NK-92 treated with Interleukin-12 subunit alpha and Interleukin-12 subunit beta, amount 100 ng/mL, for 24 hours (cell line): ENCODE data around the gene CD248.
A peak's percentile ranks its signal among the peaks of the same experiment; 100 is the strongest.
"Not testable (repeated sequence)": the region's sequence is repeated elsewhere in the genome, so short reads cannot be mapped to it uniquely, and the experiment has no call there.

Experiments used
- DNase-seq: peaks from one replicate; lab custom pipeline; 2025; lab: John Stamatoyannopoulos, UW

Gene CD248

DNA sequence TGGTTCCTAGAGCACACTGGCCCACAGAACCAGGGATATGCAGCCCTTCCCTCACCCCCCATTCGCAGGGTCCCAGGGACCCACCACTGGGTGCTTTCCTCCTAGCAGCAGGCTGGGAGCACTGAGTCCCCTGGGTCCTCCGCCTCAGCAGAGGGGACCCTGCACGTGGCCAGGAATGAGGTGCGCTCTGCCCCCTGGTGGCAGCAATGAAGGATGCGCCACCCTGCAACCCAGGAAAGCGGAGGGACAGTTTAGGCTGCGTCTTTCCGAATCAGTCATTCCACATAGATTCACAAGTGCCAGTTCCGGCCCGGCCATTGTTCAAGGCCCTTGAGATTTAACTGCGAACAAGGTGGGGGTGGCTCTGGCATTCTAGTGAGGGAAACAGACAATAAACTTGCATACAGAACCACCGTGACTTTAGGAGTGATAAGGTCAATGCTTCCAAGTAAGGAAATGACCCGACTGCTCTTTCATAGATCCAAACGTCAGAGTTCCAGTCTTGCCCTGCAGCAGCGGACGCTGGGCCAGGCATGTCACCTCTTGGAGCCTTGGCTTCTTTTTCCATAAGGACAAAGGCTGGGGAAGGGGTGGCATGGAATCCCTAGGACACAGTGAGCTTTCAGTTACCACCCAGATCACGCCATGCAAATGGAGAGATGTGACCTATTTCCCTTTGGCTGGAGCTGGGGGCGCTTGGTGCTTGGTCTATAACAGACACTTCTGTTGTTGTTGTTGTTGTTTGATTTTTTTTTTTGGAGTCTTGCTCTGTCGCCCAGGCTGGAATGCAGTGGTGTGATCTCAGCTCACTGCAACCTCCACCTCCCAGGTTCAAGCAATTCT is 11.7 kb upstream of the CD248 start:
- DNase-seq = peak; percentile 66

GRCh38 chr11:66328031-66328301 is 11.1 kb upstream of the CD248 start:
- DNase-seq = peak; percentile 68

DNA sequence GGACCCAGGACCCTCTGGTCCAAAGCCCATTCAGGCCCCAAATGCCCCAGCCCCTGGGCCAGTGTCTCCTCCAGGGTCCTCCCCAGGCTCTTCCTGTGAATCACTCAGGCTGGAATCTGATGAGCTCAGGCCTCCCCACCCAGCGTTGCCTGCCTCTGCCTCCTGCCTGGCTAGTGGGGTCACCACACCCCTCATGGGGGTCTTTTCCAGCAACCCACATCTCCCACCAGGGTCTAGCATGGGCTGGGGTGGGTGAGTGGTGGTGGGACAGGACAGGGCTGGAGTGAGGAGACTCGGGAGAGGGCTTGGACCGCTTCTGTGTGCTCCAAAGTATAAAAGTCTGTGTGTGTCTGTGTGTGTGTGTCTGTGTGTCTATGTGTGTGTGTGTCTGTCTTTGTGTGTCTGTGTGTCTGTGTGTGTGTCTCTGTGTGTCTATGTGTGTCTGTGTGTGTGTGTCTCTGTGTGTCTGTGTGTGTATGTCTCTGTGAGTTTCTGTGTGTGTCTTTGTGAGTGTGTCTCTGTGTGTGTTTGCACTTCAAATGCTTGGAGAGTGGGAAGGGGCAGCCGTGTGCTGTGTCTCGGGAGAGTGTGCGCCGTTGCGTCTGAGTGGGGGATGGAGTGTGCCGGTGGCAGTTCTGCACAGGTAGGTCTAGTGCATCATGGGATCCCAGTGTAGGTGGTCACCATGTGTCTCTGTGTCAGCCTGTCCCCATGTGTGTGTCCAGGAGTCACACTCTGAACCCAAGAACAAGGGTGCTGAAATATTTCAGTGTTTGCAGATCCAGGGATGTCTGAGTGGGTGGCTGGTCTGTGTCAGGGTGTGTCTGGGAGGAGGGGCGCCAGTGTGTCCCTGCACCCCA is 10.6 kb upstream of the CD248 start:
- DNase-seq = no peak

DNA sequence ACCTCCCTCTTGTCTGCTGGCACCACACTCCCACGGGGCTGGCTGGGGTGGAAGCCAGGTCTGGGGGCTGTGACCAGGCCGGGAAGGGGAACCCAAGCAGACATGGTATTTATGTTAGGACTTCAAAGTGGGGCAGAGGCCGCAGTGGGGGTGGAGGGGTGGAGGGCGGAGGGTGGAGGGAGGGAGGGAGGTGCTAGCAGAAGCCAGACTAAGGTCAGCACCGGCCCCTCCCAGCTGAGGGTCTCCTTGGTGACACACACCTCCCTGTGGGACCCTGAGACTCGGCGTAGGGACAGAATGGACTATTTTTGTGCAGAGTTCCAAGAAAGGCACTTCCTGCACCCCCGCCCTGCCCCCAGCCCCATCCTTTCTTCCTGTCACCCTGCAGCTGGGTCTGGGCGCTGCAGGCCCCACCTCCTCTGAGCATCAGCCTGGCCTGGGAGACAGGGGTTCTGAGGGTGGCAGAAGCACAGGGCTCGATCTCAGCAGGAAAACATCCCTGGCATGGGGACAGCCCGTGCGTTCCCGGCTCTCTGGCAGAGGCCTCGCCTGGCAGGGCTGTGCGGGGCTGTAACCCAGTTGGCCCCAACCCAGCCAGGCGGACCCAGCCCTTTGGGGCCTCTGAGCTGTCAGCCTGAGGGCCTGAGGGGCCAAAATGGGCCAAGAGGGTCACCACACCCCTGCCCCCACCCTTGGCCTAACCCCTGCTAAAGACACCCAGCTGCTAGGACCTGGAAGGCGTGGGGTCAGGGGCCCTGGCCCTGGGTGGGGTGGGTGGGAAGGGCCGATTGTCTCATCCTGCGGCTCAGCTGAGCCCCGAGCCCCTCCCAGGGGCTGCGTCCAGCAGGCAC is 9.6 kb upstream of the CD248 start:
- peak; percentile 36 for DNase-seq

DNA sequence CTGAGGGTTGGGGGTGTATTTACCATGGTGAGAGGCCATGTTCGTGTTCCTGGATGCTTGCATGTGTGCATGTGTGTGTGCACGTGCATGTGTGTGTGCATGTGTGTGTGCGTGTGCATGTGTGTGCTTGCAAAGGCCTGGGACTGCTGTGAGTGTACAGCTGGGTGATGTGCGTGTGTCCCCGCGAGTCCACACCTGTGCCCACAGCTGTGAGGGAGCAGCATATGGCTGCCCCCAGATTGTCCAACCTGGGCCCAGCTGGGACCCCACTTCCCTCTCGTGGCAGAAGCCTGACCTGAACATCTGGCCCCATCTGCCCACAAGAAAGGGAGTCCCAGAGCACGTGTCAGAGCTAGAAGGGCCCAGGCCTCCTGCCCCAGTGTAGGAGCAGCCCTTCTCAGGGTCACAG is 8.4 kb upstream of the CD248 start:
- DNase-seq = no peak

DNA sequence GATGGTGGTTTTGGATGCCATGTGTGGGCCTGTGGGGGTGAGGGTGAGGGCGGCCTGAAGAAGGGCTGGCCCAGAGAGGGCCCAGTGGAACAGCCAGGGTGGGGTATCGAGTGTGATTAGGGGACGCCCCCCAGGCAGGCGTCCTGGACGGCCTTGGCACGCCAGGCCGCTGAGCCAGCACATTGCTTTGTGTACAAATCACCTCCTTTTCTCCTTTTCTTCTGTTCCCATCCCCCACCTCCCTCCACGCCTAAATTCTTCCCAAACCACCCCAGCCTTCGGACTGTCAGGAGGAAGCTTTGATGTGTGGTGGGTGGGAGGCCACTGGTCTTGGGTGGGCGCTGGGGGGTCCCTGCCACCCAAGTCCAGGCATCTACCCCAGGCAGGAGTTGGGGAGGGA is 7.8 kb upstream of the CD248 start:
- DNase-seq = no peak

- DNase-seq = no peak
Observed at GRCh38 chr11:66323684-66324083, 6.8 kb upstream of the CD248 start.

- DNase-seq = no peak
Observed at GRCh38 chr11:66322732-66323427, 6.0 kb upstream of the CD248 start.

GRCh38 chr11:66321606-66322005 is 4.8 kb upstream of the CD248 start:
- DNase-seq = no peak

DNA sequence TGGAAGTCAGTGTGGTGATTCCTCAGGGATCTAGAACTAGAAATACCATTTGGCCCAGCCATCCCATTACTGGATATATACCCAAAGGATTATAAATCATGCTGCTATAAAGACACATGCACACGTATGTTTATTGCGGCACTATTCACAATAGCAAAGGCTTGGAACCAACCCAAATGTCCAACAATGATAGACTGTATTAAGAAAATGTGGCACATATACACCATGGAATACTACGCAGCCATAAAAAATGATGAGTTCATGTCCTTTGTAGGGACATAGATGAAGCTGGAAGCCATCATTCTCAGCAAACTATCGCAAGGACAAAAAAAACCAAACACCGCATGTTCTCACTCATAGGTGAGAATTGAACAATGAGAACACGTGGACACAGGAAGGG is 3.9 kb upstream of the CD248 start:
- DNase-seq = not testable (repeated sequence)

DNA sequence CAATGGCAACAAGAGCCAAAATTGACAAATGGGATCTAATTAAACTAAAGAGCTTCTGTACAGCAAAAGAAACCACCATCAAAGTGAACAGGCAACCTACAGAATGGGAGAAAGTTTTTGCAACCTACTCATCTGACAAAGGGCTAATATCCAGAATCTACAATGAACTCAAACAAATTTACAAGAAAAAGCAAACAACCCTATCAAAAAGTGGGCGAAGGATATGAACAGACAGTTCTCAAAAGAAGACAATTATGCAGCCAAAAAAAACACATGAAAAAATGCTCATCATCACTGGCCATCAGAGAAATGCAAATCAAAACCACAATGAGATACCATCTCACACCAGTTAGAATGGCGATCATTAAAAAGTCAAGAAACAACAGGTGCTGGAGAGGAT is 3.4 kb upstream of the CD248 start:
- not testable (repeated sequence) for DNase-seq

DNA sequence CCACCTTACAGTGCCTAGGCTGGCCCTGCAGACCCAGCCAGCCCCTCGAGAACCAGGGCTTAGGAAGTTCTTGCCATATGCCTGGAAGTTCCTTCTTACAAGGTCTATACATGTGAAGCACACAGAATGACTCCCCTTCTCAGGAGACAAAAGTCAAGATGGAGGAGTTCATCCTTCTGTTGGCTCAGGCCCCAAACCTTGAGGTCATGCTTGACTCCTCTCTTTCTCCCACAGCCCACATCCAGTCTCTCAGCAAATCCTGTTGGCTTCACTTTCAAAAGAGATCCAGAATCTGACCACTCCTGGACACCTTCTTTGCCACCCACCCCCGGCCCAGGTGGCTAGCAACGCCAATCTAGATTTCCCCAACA is 1.7 kb upstream of the CD248 start:
- no peak for DNase-seq

DNA sequence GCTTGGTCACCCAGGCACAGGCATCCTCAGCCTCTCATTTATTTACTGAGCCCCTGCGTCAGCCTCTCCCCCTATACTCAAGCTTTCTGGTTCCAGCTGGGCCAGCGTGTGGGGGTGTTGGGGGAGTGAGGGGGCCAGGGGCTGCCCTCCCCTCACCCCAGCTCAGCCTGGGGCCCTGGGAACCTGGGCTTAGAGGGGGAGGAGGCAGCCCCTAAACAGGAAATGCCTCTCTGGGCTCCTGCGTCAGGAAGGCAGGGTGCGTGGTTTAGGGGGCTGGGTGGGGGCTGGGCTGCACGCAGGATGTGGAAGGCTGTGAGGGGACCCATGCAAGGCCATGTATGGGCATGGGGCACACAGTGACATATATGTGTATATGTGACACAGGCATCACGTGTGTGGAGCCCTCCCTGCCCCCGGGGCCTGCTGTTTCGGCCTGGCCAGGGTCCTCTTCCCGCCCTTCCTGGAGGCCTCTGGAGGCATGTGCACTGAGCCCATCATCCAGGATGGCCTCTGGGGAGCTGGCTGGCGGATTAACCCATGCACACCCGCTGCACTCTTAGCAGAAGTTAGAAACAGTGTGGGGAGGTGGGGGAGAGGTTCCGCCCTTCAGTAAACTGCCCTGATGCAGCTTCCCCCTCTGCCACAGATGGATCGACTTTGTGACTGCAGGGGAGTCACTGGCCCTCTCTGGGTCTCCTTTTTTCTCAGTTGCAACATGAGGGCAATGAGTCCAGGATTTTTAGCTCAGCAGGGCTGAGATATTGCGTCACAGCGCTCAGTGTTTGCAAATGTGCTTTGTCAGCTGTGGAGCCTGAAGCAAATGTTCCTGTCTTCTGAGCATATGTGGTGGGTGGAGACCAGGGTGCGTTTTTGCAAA is 1.1 kb upstream of the CD248 start:
- peak; percentile 71 for DNase-seq

GRCh38 chr11:66317322-66317722 is 478 bp upstream of the CD248 start:
- DNase-seq = no peak

GRCh38 chr11:66315921-66316811 is 678 bp downstream of the CD248 start:
- no peak for DNase-seq

- DNase-seq = no peak
Observed at GRCh38 chr11:66315498-66315885, 1.4 kb downstream of the CD248 start.

DNA sequence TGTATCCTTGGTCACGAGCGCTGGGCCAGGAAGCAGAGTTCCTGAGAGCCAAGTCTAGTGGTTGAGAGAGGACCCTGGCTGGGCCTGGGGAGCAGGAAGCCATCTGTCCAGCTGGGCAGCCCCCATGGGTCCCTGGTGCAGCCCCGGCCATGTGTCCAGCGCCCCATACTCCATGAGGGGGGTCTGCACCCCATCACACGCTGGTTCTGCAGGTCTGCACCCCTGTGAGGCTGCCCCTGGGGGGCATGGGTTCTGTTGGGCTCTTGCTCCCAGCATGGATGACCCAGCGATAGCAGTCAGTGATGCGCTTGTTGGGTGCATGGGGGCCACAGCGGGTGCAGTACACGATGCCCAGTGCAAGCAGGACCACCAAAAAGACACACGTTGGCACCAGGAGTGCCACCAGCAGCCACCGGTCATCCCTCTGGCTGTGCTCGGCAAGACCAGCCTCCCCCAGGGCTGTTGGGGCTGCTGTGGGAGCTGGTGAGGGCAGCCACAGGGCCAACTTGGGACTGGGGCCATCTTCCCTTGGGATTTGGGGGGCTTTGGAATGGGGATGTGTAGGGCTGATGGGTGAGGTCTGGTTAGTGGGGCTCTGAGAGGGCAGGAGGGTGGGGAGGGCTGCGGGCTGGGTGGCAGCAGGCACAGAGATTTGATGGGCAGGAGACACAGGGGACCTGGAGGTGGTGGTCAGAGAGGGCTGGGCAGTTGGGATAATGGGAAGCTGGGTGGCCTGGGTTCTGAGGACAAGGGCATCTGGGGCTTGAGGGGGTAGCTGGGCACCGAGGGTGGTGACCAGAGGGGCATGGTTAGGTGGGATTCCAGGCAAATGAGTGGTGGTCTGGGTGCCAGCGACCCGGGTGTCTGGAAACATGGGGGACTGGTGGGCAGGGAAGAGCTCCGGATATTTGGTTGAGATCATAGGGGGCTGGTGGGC is 2.0 kb downstream of the CD248 start:
- no peak for DNase-seq

DNA sequence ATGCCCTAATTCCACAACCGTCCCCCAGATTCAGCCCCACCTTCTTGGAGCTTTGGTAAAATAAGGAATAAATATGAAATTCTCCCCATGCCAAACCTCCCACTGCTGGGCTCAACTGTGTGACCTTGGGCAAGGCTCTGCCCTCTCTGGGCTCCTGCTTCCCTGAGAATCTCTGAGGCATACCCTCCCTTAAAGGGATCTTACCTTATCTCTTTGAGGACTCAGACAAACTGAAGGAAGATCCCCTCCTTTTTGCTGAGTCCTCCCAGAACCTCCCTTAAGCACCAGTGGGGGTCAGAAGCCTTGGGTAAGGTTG is 2.7 kb downstream of the CD248 start:
- DNase-seq = no peak
